GM19324 (cell line): Measurements from ENCODE around the gene CAPN7.

Experiments
- ATAC-seq: cut with Tn5 transposase; IDR thresholded peaks from one replicate; pipeline ENCODE4 v1.9.1; 2021; ENCODE audit warnings: mild to moderate bottlenecking, moderate library complexity; ENCODE audit not compliant: unreplicated experiment, low FRiP score

CAPN7 gene

GRCh38 chr3:15272426-15273196 lies 66.6 kb downstream of the CAPN7 start:
- ATAC-seq, result no peak

GRCh38 chr3:15273227-15273626 lies 67.2 kb downstream of the CAPN7 start:
- no peak for ATAC-seq

GRCh38 chr3:15276028-15276724 lies 70.1 kb downstream of the CAPN7 start:
- no peak for ATAC-seq

GRCh38 chr3:15277861-15278500 lies 71.9 kb downstream of the CAPN7 start:
- no peak for ATAC-seq

GRCh38 chr3:15279205-15279604 lies 73.2 kb downstream of the CAPN7 start:
- ATAC-seq, result no peak

GRCh38 chr3:15279671-15280402 lies 73.8 kb downstream of the CAPN7 start:
- no peak for ATAC-seq

- ATAC-seq, result no peak
Observed at GRCh38 chr3:15280853-15281532, 74.9 kb downstream of the CAPN7 start.

- no peak for ATAC-seq
Observed at GRCh38 chr3:15281817-15282216, 75.8 kb downstream of the CAPN7 start.

- peak; percentile 53 for ATAC-seq
Observed at GRCh38 chr3:15283702-15284101, 77.7 kb downstream of the CAPN7 start.

- ATAC-seq, result no peak
Observed at GRCh38 chr3:15284121-15284889, 78.3 kb downstream of the CAPN7 start.

GRCh38 chr3:15286022-15286421 lies 80.0 kb downstream of the CAPN7 start:
- no peak for ATAC-seq

GRCh38 chr3:15287565-15288330 lies 81.7 kb downstream of the CAPN7 start:
- no peak for ATAC-seq

- no peak for ATAC-seq
Observed at GRCh38 chr3:15288331-15289035, 82.4 kb downstream of the CAPN7 start.

GRCh38 chr3:15289661-15290060 lies 83.6 kb downstream of the CAPN7 start:
- ATAC-seq, result no peak

GRCh38 chr3:15290736-15291135 lies 84.7 kb downstream of the CAPN7 start:
- ATAC-seq, result no peak

- ATAC-seq, result peak; percentile 80
Observed at GRCh38 chr3:15291589-15292541, 85.8 kb downstream of the CAPN7 start.
